HCT116 (cell line): ENCODE measurements around the gene RPL18. TPM values are rescaled to one million over a fixed set of nuclear protein-coding genes. Genes with fewer than 3 reads are reported as not detected.

Experiments
- ATAC-seq: fragments of 200-7000 bp; cut with Tn5 transposase; 2 replicates; pipeline ENCODE4 v1.9.1; 2020; ENCODE audit warnings: mild to moderate bottlenecking, moderate library complexity
- BruUV-seq: library from RNA; stranded (reverse); fragments of 400-500 nt; replicated peaks from 2 replicates; lab custom pipeline; 2021; lab: Mats Ljungman, UMichigan
- CTCF ChIA-PET: fragments of 300-600 bp; sonication (Branson Sonifier 250); formaldehyde crosslinking; loops from one replicate; lab custom pipeline; 2021; ENCODE audit warnings: antibody characterized with exemption; lab: Charles Lee
- POLR2A ChIA-PET: fragments of 300-600, 350-600 bp; sonication (Branson Sonifier 250); formaldehyde crosslinking; loops from one replicate; lab custom pipeline; 2021; ENCODE audit warnings: antibody characterized with exemption; lab: Charles Lee
- RAD21 ChIA-PET, 2 experiments: fragments of 300-600 bp; sonication (Branson Sonifier 250); formaldehyde crosslinking; loops; one replicate each; lab custom pipeline; 2023; ENCODE audit warnings: low total read pairs in 2 of 2; ENCODE audit not compliant: uncharacterized antibody in 2 of 2, unreplicated experiment in 2 of 2, low non-redundant PET in 1 of 2; lab: Charles Lee
- DNase-seq: peaks from one replicate; pipeline ENCODE4 v3.0.0-alpha.2; 2010; ENCODE audit warnings: low read depth, low spot score
- H2AFZ ChIP-seq: fragments of 200-600 bp; shearing (Covaris generic), sonication (generic); 2 replicates; pipeline ENCODE4 v1.6.1; 2017; ENCODE audit warnings: low read depth, mixed run types, mixed read lengths, antibody characterized with exemption, low read length; ENCODE audit not compliant: poor library complexity, severe bottlenecking
- H3K27ac ChIP-seq: 2 replicates; pipeline ENCODE4 v1.5.1; 2012; ENCODE audit warnings: low read depth, low read length
- H3K27me3 ChIP-seq: fragments of 200-600 bp; sonication (generic); 2 replicates; pipeline ENCODE4 v1.6.1; 2016; ENCODE audit warnings: mixed run types, low read length, mixed read lengths; ENCODE audit not compliant: insufficient read depth
- H3K36me3 ChIP-seq, 2 experiments: fragments of 200-500 bp in 1 of 2; fragments of 200-600 bp in 1 of 2; sonication (Bioruptor generic) in 1 of 2; sonication (generic) in 1 of 2; 2 replicates each; pipeline versions ENCODE4 v1.5.1 to v1.6.1; 2014 to 2016; ENCODE audit warnings: low read length in 2 of 2, inconsistent platforms in 1 of 2, mixed read lengths in 1 of 2, mixed run types in 1 of 2; ENCODE audit not compliant: insufficient read depth in 2 of 2, control insufficient read depth in 1 of 2
- H3K4me1 ChIP-seq, 2 experiments: fragments of 200-600 bp in 1 of 2; sonication (generic) in 1 of 2; 2 replicates each; pipeline versions ENCODE4 v1.5.1 to v1.6.1; 2012 to 2017; ENCODE audit warnings: low read length in 2 of 2, inconsistent platforms in 1 of 2, mild to moderate bottlenecking in 1 of 2, mixed read lengths in 1 of 2, mixed run types in 1 of 2, moderate library complexity in 1 of 2; ENCODE audit not compliant: insufficient read depth in 2 of 2, control insufficient read depth in 1 of 2
- H3K4me2 ChIP-seq: fragments of 200-600 bp; sonication (generic); 2 replicates; pipeline ENCODE4 v1.6.1; 2017; ENCODE audit warnings: mixed run types, low read length, mixed read lengths
- H3K4me3 ChIP-seq, 2 experiments: fragments of 200-600 bp in 1 of 2; sonication (generic) in 1 of 2; replicated peaks in 1 of 2; 2 replicates each; pipeline ENCODE4 v1.5.1; 2011 to 2016; ENCODE audit warnings: low read length in 2 of 2, control low read depth in 1 of 2, low read depth in 1 of 2, mild to moderate bottlenecking in 1 of 2, mixed read lengths in 1 of 2, mixed run types in 1 of 2
- H3K79me2 ChIP-seq: fragments of 200-600 bp; sonication (generic); 2 replicates; pipeline ENCODE4 v1.6.1; 2017; ENCODE audit warnings: mild to moderate bottlenecking, mixed run types, low read length, moderate library complexity, mixed read lengths; ENCODE audit not compliant: insufficient read depth
- H3K9ac ChIP-seq: fragments of 200-600 bp; sonication (generic); 2 replicates; pipeline ENCODE4 v1.6.1; 2016; ENCODE audit warnings: low read length, mixed read lengths
- H3K9me2 ChIP-seq: fragments of 200-600 bp; sonication (generic), shearing (Covaris generic); 2 replicates; pipeline ENCODE4 v1.6.1; 2017; ENCODE audit warnings: mixed run types, mild to moderate bottlenecking, moderate library complexity; ENCODE audit not compliant: insufficient read depth
- H3K9me3 ChIP-seq, 2 experiments: fragments of 200-500 bp in 1 of 2; fragments of 200-600 bp in 1 of 2; sonication (Bioruptor generic) in 1 of 2; sonication (generic) in 1 of 2; 2 replicates each; pipeline ENCODE4 v1.6.1; 2014 to 2017; ENCODE audit warnings: low read length in 2 of 2, mixed read lengths in 2 of 2, inconsistent platforms in 1 of 2, low read depth in 1 of 2, mild to moderate bottlenecking in 1 of 2, mixed run types in 1 of 2, moderate library complexity in 1 of 2; ENCODE audit not compliant: control insufficient read depth in 1 of 2, insufficient read depth in 1 of 2
- H4K20me1 ChIP-seq: fragments of 200-600 bp; sonication (generic), shearing (Covaris generic); 2 replicates; pipeline ENCODE4 v1.6.1; 2017; ENCODE audit warnings: mixed run types, mild to moderate bottlenecking, moderate library complexity; ENCODE audit not compliant: insufficient read depth
- CBX3 ChIP-seq: IDR thresholded peaks from 2 replicates; pipeline ENCODE4 v1.6.1; 2012; ENCODE audit warnings: low read depth
- CEBPB ChIP-seq: IDR thresholded peaks from 2 replicates; pipeline ENCODE4 v1.6.1; 2012; ENCODE audit warnings: low read depth
- EGR1 ChIP-seq: IDR thresholded peaks from 2 replicates; pipeline ENCODE4 v1.6.1; 2012; ENCODE audit warnings: low read depth
- ELF1 ChIP-seq: IDR thresholded peaks from 2 replicates; pipeline ENCODE4 v1.6.1; 2012; ENCODE audit warnings: low read depth, borderline replicate concordance
- EZH2phosphoT487 ChIP-seq: fragments of 200-600 bp; IDR thresholded peaks from 2 replicates; pipeline ENCODE4 v1.6.1; 2018; ENCODE audit warnings: antibody characterized with exemption, borderline replicate concordance
- JUND ChIP-seq: IDR thresholded peaks from 2 replicates; pipeline ENCODE4 v1.6.1; 2012
- POLR2A ChIP-seq: IDR thresholded peaks from 2 replicates; pipeline ENCODE4 v1.7.0; 2011; ENCODE audit warnings: borderline replicate concordance; ENCODE audit not compliant: insufficient read depth, insufficient read length; ENCODE audit errors: extremely low read depth
- POLR2AphosphoS5 ChIP-seq: IDR thresholded peaks from 2 replicates; pipeline ENCODE4 v1.6.1; 2011; ENCODE audit warnings: mild to moderate bottlenecking, low read depth, low read length, moderate library complexity
- RAD21 ChIP-seq: IDR thresholded peaks from 2 replicates; pipeline ENCODE4 v1.6.1; 2012; ENCODE audit warnings: low read depth, mild to moderate bottlenecking
- REST ChIP-seq: IDR thresholded peaks from 2 replicates; pipeline ENCODE4 v1.6.1; 2012; ENCODE audit warnings: low read depth
- SP1 ChIP-seq: IDR thresholded peaks from 2 replicates; pipeline ENCODE4 v1.6.1; 2012; ENCODE audit warnings: low read depth
- TCF7L2 ChIP-seq: IDR thresholded peaks from 2 replicates; pipeline ENCODE4 v1.7.0; 2011; ENCODE audit warnings: borderline replicate concordance, inconsistent platforms; ENCODE audit not compliant: insufficient read depth, insufficient read length; ENCODE audit errors: extremely low read depth
- YY1 ChIP-seq: IDR thresholded peaks from 2 replicates; pipeline ENCODE4 v1.6.1; 2011; ENCODE audit warnings: low read length, low read depth, moderate library complexity, mild to moderate bottlenecking; ENCODE audit not compliant: insufficient replicate concordance; ENCODE audit errors: extremely low read depth
- ZFX ChIP-seq: fragments of 450-650 bp; IDR thresholded peaks from 2 replicates; pipeline ENCODE4 v1.6.1; 2017
- ZNF274 ChIP-seq: fragments of 200-500 bp; sonication (Bioruptor generic); IDR thresholded peaks from 2 replicates; pipeline ENCODE4 v1.6.1; 2014; ENCODE audit warnings: mild to moderate bottlenecking, low read depth, low read length, inconsistent platforms
- intact Hi-C: fragments of 100-400 bp; cut with micrococcal nuclease; formaldehyde crosslinking; loops from 2 replicates; pipeline ENCODE4 v1.10.0; 2022
- total RNA-seq: library from RNA; stranded (reverse); gene quantifications from one replicate; pipeline ENCODE4 v1.2.1, GENCODE V29; 2021; ENCODE audit not compliant: unreplicated experiment
- TF ChIP-seq, protein P1 (sequence below): IDR thresholded peaks from 2 replicates; pipeline ENCODE4 v1.6.1; 2011; ENCODE audit warnings: mild to moderate bottlenecking, low read length, moderate library complexity; ENCODE audit not compliant: insufficient replicate concordance; ENCODE audit errors: extremely low read depth
- TF ChIP-seq, protein P2 (sequence below): IDR thresholded peaks from 2 replicates; pipeline ENCODE4 v1.6.1; 2012
- TF ChIP-seq, protein P3 (sequence below): IDR thresholded peaks from 2 replicates; pipeline ENCODE4 v1.6.1; 2012
- TF ChIP-seq, protein P4 (sequence below), 3 experiments: fragments of 200-600 bp in 1 of 3; sonication (generic) in 1 of 3; IDR thresholded peaks in 2 of 3; conservative IDR thresholded peaks in 1 of 3; 2 replicates each; pipeline ENCODE4 v1.5.1; 2012 to 2017; ENCODE audit warnings: low read depth in 2 of 3, low read length in 2 of 3, antibody characterized with exemption in 1 of 3, borderline replicate concordance in 1 of 3, control low read depth in 1 of 3, mild to moderate bottlenecking in 1 of 3, mixed read lengths in 1 of 3, mixed run types in 1 of 3, moderate library complexity in 1 of 3; ENCODE audit not compliant: insufficient read depth in 1 of 3

Gene RPL18
- total RNA-seq, 1 experiment from 2014 or later, result 2,006 TPM

GRCh38 chr19:48636859-48637448 lies 18.0 kb upstream of the RPL18 start, which contains the start of gene DBP:
Gene DBP (minus strand): TSS chr19:48637379. CDS start chr19:48636994, 385 bp downstream.
- H3K4me1 ChIP-seq, result peaks cover 29 to 71% of the 10 kb centered on the region in 2 experiments
- ATAC-seq (peak; percentile 5; the same call in 1 of the 2 replicates), DNase-seq (no peak)
- no peaks in the 10 kb centered on the region for H3K9me3 ChIP-seq
- CTCF ChIA-PET, result no interaction called here
- H3K9me2 ChIP-seq, result no peaks in the 10 kb centered on the region
- H2AFZ ChIP-seq, result no peak within 1 kb of the TSS
- BruUV-seq, result TSS peak; percentile 44
- peak within 1 kb of the TSS; percentile 95 for H3K27ac ChIP-seq
- POLR2A ChIA-PET, result interaction anchor here (1.0 to 2.3 kb wide), 4 partner anchors 9 to 20 kb away, joined by 3 to 16 read pairs (median 8); partner anchors contain the start of genes CA11, RPL18 and SPHK2
- no peaks in the 10 kb centered on the region for H4K20me1 ChIP-seq
- H3K27me3 ChIP-seq, result no peaks in the 10 kb centered on the region
- peak within 1 kb of the TSS; percentile 96 for H3K9ac ChIP-seq
- intact Hi-C loops, result no loop called here
- peaks cover 18% of the 10 kb centered on the region for H3K79me2 ChIP-seq
- H3K4me3 ChIP-seq, result peak within 1 kb of the TSS; percentile 57 to 83
- RAD21 ChIA-PET, result no interaction called here
- H3K36me3 ChIP-seq, result 0 out of 4 replicates have a peak, but pooled peaks cover 0 to 3% of the 10 kb centered on the region in 2 experiments
- peak within 1 kb of the TSS; percentile 93 for H3K4me2 ChIP-seq
- TF ChIP-seq JUND, result no peak
- TF ChIP-seq ELF1, result no peak
- TF ChIP-seq CBX3, result no peak
- no peak for TF ChIP-seq ZNF274
- TF ChIP-seq CEBPB, result no peak
- peak; percentile 81 for TF ChIP-seq POLR2AphosphoS5
- TF ChIP-seq, protein P1, sequence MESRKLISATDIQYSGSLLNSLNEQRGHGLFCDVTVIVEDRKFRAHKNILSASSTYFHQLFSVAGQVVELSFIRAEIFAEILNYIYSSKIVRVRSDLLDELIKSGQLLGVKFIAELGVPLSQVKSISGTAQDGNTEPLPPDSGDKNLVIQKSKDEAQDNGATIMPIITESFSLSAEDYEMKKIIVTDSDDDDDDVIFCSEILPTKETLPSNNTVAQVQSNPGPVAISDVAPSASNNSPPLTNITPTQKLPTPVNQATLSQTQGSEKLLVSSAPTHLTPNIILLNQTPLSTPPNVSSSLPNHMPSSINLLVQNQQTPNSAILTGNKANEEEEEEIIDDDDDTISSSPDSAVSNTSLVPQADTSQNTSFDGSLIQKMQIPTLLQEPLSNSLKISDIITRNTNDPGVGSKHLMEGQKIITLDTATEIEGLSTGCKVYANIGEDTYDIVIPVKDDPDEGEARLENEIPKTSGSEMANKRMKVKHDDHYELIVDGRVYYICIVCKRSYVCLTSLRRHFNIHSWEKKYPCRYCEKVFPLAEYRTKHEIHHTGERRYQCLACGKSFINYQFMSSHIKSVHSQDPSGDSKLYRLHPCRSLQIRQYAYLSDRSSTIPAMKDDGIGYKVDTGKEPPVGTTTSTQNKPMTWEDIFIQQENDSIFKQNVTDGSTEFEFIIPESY, result no peak
- no peak for TF ChIP-seq EGR1
- no peak for TF ChIP-seq EZH2phosphoT487
- no peak for TF ChIP-seq POLR2A
- TF ChIP-seq, protein P2, sequence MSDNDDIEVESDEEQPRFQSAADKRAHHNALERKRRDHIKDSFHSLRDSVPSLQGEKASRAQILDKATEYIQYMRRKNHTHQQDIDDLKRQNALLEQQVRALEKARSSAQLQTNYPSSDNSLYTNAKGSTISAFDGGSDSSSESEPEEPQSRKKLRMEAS, result no peak
- no peak for TF ChIP-seq REST
- TF ChIP-seq TCF7L2, result no peak
- TF ChIP-seq, protein P3, sequence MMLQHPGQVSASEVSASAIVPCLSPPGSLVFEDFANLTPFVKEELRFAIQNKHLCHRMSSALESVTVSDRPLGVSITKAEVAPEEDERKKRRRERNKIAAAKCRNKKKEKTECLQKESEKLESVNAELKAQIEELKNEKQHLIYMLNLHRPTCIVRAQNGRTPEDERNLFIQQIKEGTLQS, result no peak
- TF ChIP-seq ZFX, result 0 out of 2 replicates have a peak, but pooled peaks have one; percentile 18
- no peak for TF ChIP-seq SP1
- no peak for TF ChIP-seq RAD21
- TF ChIP-seq YY1, result no peak
- TF ChIP-seq, protein P4, sequence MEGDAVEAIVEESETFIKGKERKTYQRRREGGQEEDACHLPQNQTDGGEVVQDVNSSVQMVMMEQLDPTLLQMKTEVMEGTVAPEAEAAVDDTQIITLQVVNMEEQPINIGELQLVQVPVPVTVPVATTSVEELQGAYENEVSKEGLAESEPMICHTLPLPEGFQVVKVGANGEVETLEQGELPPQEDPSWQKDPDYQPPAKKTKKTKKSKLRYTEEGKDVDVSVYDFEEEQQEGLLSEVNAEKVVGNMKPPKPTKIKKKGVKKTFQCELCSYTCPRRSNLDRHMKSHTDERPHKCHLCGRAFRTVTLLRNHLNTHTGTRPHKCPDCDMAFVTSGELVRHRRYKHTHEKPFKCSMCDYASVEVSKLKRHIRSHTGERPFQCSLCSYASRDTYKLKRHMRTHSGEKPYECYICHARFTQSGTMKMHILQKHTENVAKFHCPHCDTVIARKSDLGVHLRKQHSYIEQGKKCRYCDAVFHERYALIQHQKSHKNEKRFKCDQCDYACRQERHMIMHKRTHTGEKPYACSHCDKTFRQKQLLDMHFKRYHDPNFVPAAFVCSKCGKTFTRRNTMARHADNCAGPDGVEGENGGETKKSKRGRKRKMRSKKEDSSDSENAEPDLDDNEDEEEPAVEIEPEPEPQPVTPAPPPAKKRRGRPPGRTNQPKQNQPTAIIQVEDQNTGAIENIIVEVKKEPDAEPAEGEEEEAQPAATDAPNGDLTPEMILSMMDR (IDR thresholded peaks at IDR 0.05 in 2 of 3, conservative IDR thresholded peaks at IDR 0.05 in 1 of 3; ENCODE audit: borderline replicate concordance in 1 of 3, insufficient read depth in 1 of 3, low read depth in 2 of 3, low read length in 2 of 3), result peak in 2 of 3 experiments; percentile 16 to 18; a peak in 3 of 6 replicates
